ENCODE results near the gene MAGIX. TPM values are rescaled to one million over a fixed set of nuclear protein-coding genes. Genes with fewer than 3 reads are reported as not detected.

The MAGIX gene
- polyA plus RNA-seq, 12 donors = 1.2 to 2.3 (median 1.9) TPM; not detected in 2

GRCh38 chrX:49183701-49184281 is 21.2 kb downstream of the MAGIX start:
- DNase-seq = no peak

GRCh38 chrX:49184294-49185281 is 22.0 kb downstream of the MAGIX start:
- DNase-seq = no peak

GRCh38 chrX:49186125-49187027 is 23.8 kb downstream of the MAGIX start, which contains the start of gene PRICKLE3:
PRICKLE3 (minus strand) TSS chrX:49186373; CDS start chrX:49186297, 76 bp downstream.
- peak; percentile 58 for DNase-seq

GRCh38 chrX:49187028-49187394 is 24.5 kb downstream of the MAGIX start:
- DNase-seq = no peak

- DNase-seq = no peak
Observed at GRCh38 chrX:49187526-49187925, 25.0 kb downstream of the MAGIX start.

GRCh38 chrX:49188468-49189076 is 26.0 kb downstream of the MAGIX start:
- no peak for DNase-seq

GRCh38 chrX:49189606-49190005 is 27.0 kb downstream of the MAGIX start:
- DNase-seq = no peak

- DNase-seq = peak; percentile 95
Observed at GRCh38 chrX:49190821-49191573, 28.4 kb downstream of the MAGIX start.

GRCh38 chrX:49191574-49192011 is 29.0 kb downstream of the MAGIX start:
- DNase-seq = no peak

- no peak for DNase-seq
Observed at GRCh38 chrX:49192722-49193328, 30.3 kb downstream of the MAGIX start.

- no peak for DNase-seq
Observed at GRCh38 chrX:49193542-49193964, 31.0 kb downstream of the MAGIX start.

- no peak for DNase-seq
Observed at GRCh38 chrX:49197543-49198087, 35.1 kb downstream of the MAGIX start.

- no peak for DNase-seq
Observed at GRCh38 chrX:49198540-49199314, 36.2 kb downstream of the MAGIX start.

- no peak for DNase-seq
Observed at GRCh38 chrX:49199315-49199595, 36.7 kb downstream of the MAGIX start.

- peak; percentile 77 for DNase-seq
Observed at GRCh38 chrX:49199906-49200771, 37.6 kb downstream of the MAGIX start, which contains the start of gene SYP. SYP (minus strand) TSS chrX:49200193; CDS start chrX:49200186, 7 bp downstream.

- DNase-seq = no peak
Observed at GRCh38 chrX:49202022-49202421, 39.5 kb downstream of the MAGIX start.

- DNase-seq = no peak
Observed at GRCh38 chrX:49203536-49203935, 41.0 kb downstream of the MAGIX start.

- no peak for DNase-seq
Observed at GRCh38 chrX:49204017-49204416, 41.5 kb downstream of the MAGIX start.

All from muscle of arm (tissue), 12 donors.